Liver (tissue), 3 donors: Measurements from ENCODE around the gene TMEM163.

ENCODE experiments used
- EGR1 ChIP-seq, 2 donors: IDR thresholded peaks; 2 replicates each; pipeline ENCODE4 v1.6.1; 2016 to 2018; ENCODE audit warnings: antibody characterized with exemption in 2 of 2, low read depth in 2 of 2
- GABPA ChIP-seq, 2 donors: IDR thresholded peaks in 1 of 2; conservative IDR thresholded peaks in 1 of 2; 2 replicates each; pipeline ENCODE4 v1.6.1; 2016; ENCODE audit warnings: antibody characterized with exemption in 2 of 2, mild to moderate bottlenecking in 1 of 2, moderate library complexity in 1 of 2
- HNF4A ChIP-seq, 2 donors: conservative IDR thresholded peaks; 2 replicates each; pipeline ENCODE4 v1.6.1; 2016; ENCODE audit warnings: antibody characterized with exemption in 2 of 2, mild to moderate bottlenecking in 2 of 2
- JUND ChIP-seq, 2 donors: IDR thresholded peaks; 2 replicates each; pipeline ENCODE4 v1.6.1; 2016; ENCODE audit warnings: antibody characterized with exemption in 2 of 2
- NR2F2 ChIP-seq: IDR thresholded peaks from 2 replicates; pipeline ENCODE4 v1.6.1; 2016; ENCODE audit warnings: antibody characterized with exemption
- RAD21 ChIP-seq, 2 donors: IDR thresholded peaks; 2 replicates each; pipeline ENCODE4 v1.6.1; 2016; ENCODE audit warnings: antibody characterized with exemption in 2 of 2, mild to moderate bottlenecking in 2 of 2
- RXRA ChIP-seq, 2 donors: IDR thresholded peaks; 2 replicates each; pipeline ENCODE4 v1.6.1; 2017 to 2018; ENCODE audit warnings: antibody characterized with exemption in 2 of 2, mild to moderate bottlenecking in 1 of 2
- SP1 ChIP-seq: IDR thresholded peaks from 2 replicates; pipeline ENCODE4 v1.6.1; 2018; ENCODE audit warnings: antibody characterized with exemption, mild to moderate bottlenecking
- TAF1 ChIP-seq: conservative IDR thresholded peaks from 2 replicates; pipeline ENCODE4 v1.6.1; 2016; ENCODE audit warnings: antibody characterized with exemption, mild to moderate bottlenecking
- YY1 ChIP-seq: IDR thresholded peaks from 2 replicates; pipeline ENCODE4 v1.6.1; 2016; ENCODE audit warnings: antibody characterized with exemption, mild to moderate bottlenecking
- TF ChIP-seq, protein P1 (sequence below): fragments of 150-350 bp; IDR thresholded peaks from 2 replicates; pipeline ENCODE4 v1.5.1; 2017; ENCODE audit warnings: improper control_type of control experiment, low read depth, low read length; ENCODE audit not compliant: missing input control
- TF ChIP-seq, protein P2 (sequence below): IDR thresholded peaks from 2 replicates; pipeline ENCODE4 v1.6.1; 2016; ENCODE audit warnings: antibody characterized with exemption
- TF ChIP-seq, protein P3 (sequence below): IDR thresholded peaks from 2 replicates; pipeline ENCODE4 v1.6.1; 2016; ENCODE audit warnings: antibody characterized with exemption
- TF ChIP-seq, protein P4 (sequence below): IDR thresholded peaks from 2 replicates; pipeline ENCODE4 v1.6.1; 2016; ENCODE audit warnings: antibody characterized with exemption
- donor health status: healthy.
- donor health status: healthy.

DNA sequence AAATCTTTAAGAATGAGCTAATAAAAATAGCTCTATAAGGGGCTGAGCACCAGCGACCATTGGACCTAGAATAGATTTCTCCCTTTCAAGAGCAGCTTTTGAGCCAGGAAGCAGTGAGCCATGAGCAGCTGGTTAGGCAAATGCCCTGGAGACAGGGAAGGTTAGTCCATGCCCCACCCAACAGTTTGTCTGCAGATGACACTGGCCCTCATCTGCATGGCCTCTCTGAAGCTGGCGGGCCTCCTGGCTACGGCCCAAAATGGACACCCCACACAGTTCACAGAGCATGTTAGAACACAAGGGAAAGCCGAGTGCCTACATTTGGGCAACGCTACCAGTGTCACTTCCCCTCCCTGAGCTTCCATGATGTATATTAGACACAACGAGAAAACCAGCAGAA, 263.9 kb downstream of the TMEM163 start:
- TF ChIP-seq, protein P1, sequence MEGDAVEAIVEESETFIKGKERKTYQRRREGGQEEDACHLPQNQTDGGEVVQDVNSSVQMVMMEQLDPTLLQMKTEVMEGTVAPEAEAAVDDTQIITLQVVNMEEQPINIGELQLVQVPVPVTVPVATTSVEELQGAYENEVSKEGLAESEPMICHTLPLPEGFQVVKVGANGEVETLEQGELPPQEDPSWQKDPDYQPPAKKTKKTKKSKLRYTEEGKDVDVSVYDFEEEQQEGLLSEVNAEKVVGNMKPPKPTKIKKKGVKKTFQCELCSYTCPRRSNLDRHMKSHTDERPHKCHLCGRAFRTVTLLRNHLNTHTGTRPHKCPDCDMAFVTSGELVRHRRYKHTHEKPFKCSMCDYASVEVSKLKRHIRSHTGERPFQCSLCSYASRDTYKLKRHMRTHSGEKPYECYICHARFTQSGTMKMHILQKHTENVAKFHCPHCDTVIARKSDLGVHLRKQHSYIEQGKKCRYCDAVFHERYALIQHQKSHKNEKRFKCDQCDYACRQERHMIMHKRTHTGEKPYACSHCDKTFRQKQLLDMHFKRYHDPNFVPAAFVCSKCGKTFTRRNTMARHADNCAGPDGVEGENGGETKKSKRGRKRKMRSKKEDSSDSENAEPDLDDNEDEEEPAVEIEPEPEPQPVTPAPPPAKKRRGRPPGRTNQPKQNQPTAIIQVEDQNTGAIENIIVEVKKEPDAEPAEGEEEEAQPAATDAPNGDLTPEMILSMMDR: no peak
- TF ChIP-seq RXRA (IDR thresholded peaks at IDR 0.05): no peak
- no peak for TF ChIP-seq SP1
- no peak for TF ChIP-seq GABPA (IDR thresholded peaks at IDR 0.05 in 1 of 2, conservative IDR thresholded peaks at IDR 0.05 in 1 of 2)
- TF ChIP-seq, protein P2, sequence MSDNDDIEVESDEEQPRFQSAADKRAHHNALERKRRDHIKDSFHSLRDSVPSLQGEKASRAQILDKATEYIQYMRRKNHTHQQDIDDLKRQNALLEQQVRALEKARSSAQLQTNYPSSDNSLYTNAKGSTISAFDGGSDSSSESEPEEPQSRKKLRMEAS: no peak
- TF ChIP-seq, protein P3, sequence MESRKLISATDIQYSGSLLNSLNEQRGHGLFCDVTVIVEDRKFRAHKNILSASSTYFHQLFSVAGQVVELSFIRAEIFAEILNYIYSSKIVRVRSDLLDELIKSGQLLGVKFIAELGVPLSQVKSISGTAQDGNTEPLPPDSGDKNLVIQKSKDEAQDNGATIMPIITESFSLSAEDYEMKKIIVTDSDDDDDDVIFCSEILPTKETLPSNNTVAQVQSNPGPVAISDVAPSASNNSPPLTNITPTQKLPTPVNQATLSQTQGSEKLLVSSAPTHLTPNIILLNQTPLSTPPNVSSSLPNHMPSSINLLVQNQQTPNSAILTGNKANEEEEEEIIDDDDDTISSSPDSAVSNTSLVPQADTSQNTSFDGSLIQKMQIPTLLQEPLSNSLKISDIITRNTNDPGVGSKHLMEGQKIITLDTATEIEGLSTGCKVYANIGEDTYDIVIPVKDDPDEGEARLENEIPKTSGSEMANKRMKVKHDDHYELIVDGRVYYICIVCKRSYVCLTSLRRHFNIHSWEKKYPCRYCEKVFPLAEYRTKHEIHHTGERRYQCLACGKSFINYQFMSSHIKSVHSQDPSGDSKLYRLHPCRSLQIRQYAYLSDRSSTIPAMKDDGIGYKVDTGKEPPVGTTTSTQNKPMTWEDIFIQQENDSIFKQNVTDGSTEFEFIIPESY: no peak
- TF ChIP-seq EGR1 (IDR thresholded peaks at IDR 0.05; ENCODE audit: low read depth in 2 of 2): no peak
- no peak for TF ChIP-seq YY1
- no peak for TF ChIP-seq RAD21 (IDR thresholded peaks at IDR 0.05)
- no peak for TF ChIP-seq JUND (IDR thresholded peaks at IDR 0.05)
- TF ChIP-seq NR2F2: no peak
- no peak for TF ChIP-seq HNF4A (conservative IDR thresholded peaks at IDR 0.05)
- no peak for TF ChIP-seq TAF1
- TF ChIP-seq, protein P4, sequence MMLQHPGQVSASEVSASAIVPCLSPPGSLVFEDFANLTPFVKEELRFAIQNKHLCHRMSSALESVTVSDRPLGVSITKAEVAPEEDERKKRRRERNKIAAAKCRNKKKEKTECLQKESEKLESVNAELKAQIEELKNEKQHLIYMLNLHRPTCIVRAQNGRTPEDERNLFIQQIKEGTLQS: no peak
